BJ (cell line): ENCODE results near the gene TGFB1I1. TPM values are rescaled to one million over a fixed set of nuclear protein-coding genes. Genes with fewer than 3 reads are reported as not detected.
"Not testable (repeated sequence)": the region's sequence is repeated elsewhere in the genome, so short reads cannot be mapped to it uniquely, and the experiment has no call there.

Experiments used
- CTCF ChIA-PET: fragments of 350-600 bp; formaldehyde crosslinking; extraction: SDS; loops from one replicate; lab custom pipeline; 2021; ENCODE audit warnings: antibody characterized with exemption, inconsistent platforms; lab: Yijun Ruan, JAX
- POLR2A ChIA-PET: fragments of 300-600 bp; sonication (Branson Sonifier 250); formaldehyde crosslinking; extraction: SDS; loops from one replicate; lab custom pipeline; 2021; ENCODE audit warnings: antibody characterized with exemption; lab: Charles Lee
- DNase-seq: peaks from one replicate; pipeline ENCODE4 v3.0.0-alpha.2; 2011; ENCODE audit warnings: low read depth
- H3K27me3 ChIP-seq: 2 replicates; pipeline ENCODE4 v1.6.0; 2011; ENCODE audit warnings: low read length; ENCODE audit not compliant: control insufficient read depth, insufficient read depth
- H3K36me3 ChIP-seq: 2 replicates; pipeline ENCODE4 v1.5.1; 2011; ENCODE audit warnings: low read length; ENCODE audit not compliant: control insufficient read depth, insufficient read depth
- H3K4me3 ChIP-seq: 2 replicates; pipeline ENCODE4 v1.5.1; 2011; ENCODE audit warnings: low read depth, mild to moderate bottlenecking, control low read depth, low read length
- CTCF ChIP-seq: IDR thresholded peaks from 2 replicates; pipeline ENCODE4 v1.5.1; 2011; ENCODE audit warnings: low read depth, mild to moderate bottlenecking, control low read depth, inconsistent platforms, low read length, moderate library complexity; ENCODE audit not compliant: insufficient read depth
- polyA plus RNA-seq: library from polyadenylated mRNA; depleted of rRNA; stranded (reverse); fragments of >200 nt; gene quantifications from 2 replicates; pipeline ENCODE4 v1.2.3, GENCODE V29; 2011

TGFB1I1 gene
- polyA plus RNA-seq, 1 experiment: 92.3 TPM

GRCh38 chr16:31483081-31483480 is 11.1 kb downstream of the TGFB1I1 start, which contains the start of gene SLC5A2:
TSS of gene SLC5A2 (plus strand) at chr16:31483123. CDS start at chr16:31483137, 14 bp downstream.
- H3K4me3 ChIP-seq: no peak within 1 kb of the TSS
- TF ChIP-seq CTCF: no peak
- H3K36me3 ChIP-seq: peaks cover 8% of the 10 kb centered on the region
- DNase-seq: no peak
- peaks cover 4% of the 10 kb centered on the region; the same call in 1 of the 2 replicates for H3K27me3 ChIP-seq
- POLR2A ChIA-PET: interaction anchor here (0.6 to 1.5 kb wide), 2 partner anchors 24 to 25 kb away, joined by 3 read pairs; partner anchors contain the start of gene ARMC5
- CTCF ChIA-PET: interaction anchor here (0.9 kb wide), 1 partner anchor 23 kb away, joined by 4 read pairs; no protein-coding TSS in a partner anchor

- H3K4me3 ChIP-seq, H3K27me3 ChIP-seq, CTCF ChIA-PET, H3K36me3 ChIP-seq, DNase-seq, POLR2A ChIA-PET: not testable (repeated sequence)
Measured at GRCh38 chr16:31484048-31484447, 12.1 kb downstream of the TGFB1I1 start.

- no peak for DNase-seq
Measured at GRCh38 chr16:31484491-31485171, 12.7 kb downstream of the TGFB1I1 start.

GRCh38 chr16:31485571-31485970 is 13.6 kb downstream of the TGFB1I1 start:
- peaks cover 4% of the 10 kb centered on the region; the same call in 1 of the 2 replicates for H3K27me3 ChIP-seq
- ChIA-PET POLR2A (no interaction called here), CTCF (interaction anchor here (1.2 kb wide), 1 partner anchor 25 kb away, joined by 3 read pairs; no protein-coding TSS in a partner anchor)
- H3K36me3 ChIP-seq: no peaks in the 10 kb centered on the region
- DNase-seq: no peak
- no peak for TF ChIP-seq CTCF
- H3K4me3 ChIP-seq: no peak overlapping the region

More at GRCh38 chr16:31484491-31485171, 12.7 kb downstream of the TGFB1I1 start:
- ChIA-PET CTCF (no interaction called here), POLR2A (no interaction called here)
- no peaks in the 10 kb centered on the region for H3K36me3 ChIP-seq
- no peak for TF ChIP-seq CTCF
- H3K27me3 ChIP-seq: peaks cover 4% of the 10 kb centered on the region; the same call in 1 of the 2 replicates
- no peak overlapping the region for H3K4me3 ChIP-seq

- no peak overlapping the region for H3K4me3 ChIP-seq
- DNase-seq: no peak
- ChIA-PET POLR2A (interaction anchor here (0.6 kb wide), 1 partner anchor 306 kb away, joined by 4 read pairs; no protein-coding TSS in a partner anchor), CTCF (interaction anchor here (1.2 kb wide), 1 partner anchor 25 kb away, joined by 3 read pairs; no protein-coding TSS in a partner anchor)
- H3K36me3 ChIP-seq: no peaks in the 10 kb centered on the region
- TF ChIP-seq CTCF: no peak
- H3K27me3 ChIP-seq: peaks cover 4% of the 10 kb centered on the region; the same call in 1 of the 2 replicates
Measured at GRCh38 chr16:31486045-31486444, 14.1 kb downstream of the TGFB1I1 start.
